HCT116 (cell line): ENCODE results near the gene SDK1. TPM values are rescaled to one million over a fixed set of nuclear protein-coding genes. Genes with fewer than 3 reads are reported as not detected.

ENCODE experiments used
- ATAC-seq: fragments of 200-7000 bp; cut with Tn5 transposase; 2 replicates; pipeline ENCODE4 v1.9.1; 2020; ENCODE audit warnings: mild to moderate bottlenecking, moderate library complexity
- BruUV-seq: library from RNA; stranded (reverse); fragments of 400-500 nt; replicated peaks from 2 replicates; lab custom pipeline; 2021; lab: Mats Ljungman, UMichigan
- CTCF ChIA-PET: fragments of 300-600 bp; sonication (Branson Sonifier 250); formaldehyde crosslinking; loops from one replicate; lab custom pipeline; 2021; ENCODE audit warnings: antibody characterized with exemption; lab: Charles Lee
- POLR2A ChIA-PET: fragments of 300-600, 350-600 bp; sonication (Branson Sonifier 250); formaldehyde crosslinking; loops from one replicate; lab custom pipeline; 2021; ENCODE audit warnings: antibody characterized with exemption; lab: Charles Lee
- RAD21 ChIA-PET, 2 experiments: fragments of 300-600 bp; sonication (Branson Sonifier 250); formaldehyde crosslinking; loops; one replicate each; lab custom pipeline; 2023; ENCODE audit warnings: low total read pairs in 2 of 2; ENCODE audit not compliant: uncharacterized antibody in 2 of 2, unreplicated experiment in 2 of 2, low non-redundant PET in 1 of 2; lab: Charles Lee
- DNase-seq: peaks from one replicate; pipeline ENCODE4 v3.0.0-alpha.2; 2010; ENCODE audit warnings: low read depth, low spot score
- H2AFZ ChIP-seq: fragments of 200-600 bp; shearing (Covaris generic), sonication (generic); 2 replicates; pipeline ENCODE4 v1.6.1; 2017; ENCODE audit warnings: low read depth, mixed run types, mixed read lengths, antibody characterized with exemption, low read length; ENCODE audit not compliant: poor library complexity, severe bottlenecking
- H3K27ac ChIP-seq: 2 replicates; pipeline ENCODE4 v1.5.1; 2012; ENCODE audit warnings: low read depth, low read length
- H3K27me3 ChIP-seq: fragments of 200-600 bp; sonication (generic); 2 replicates; pipeline ENCODE4 v1.6.1; 2016; ENCODE audit warnings: mixed run types, low read length, mixed read lengths; ENCODE audit not compliant: insufficient read depth
- H3K36me3 ChIP-seq, 2 experiments: fragments of 200-500 bp in 1 of 2; fragments of 200-600 bp in 1 of 2; sonication (Bioruptor generic) in 1 of 2; sonication (generic) in 1 of 2; 2 replicates each; pipeline versions ENCODE4 v1.5.1 to v1.6.1; 2014 to 2016; ENCODE audit warnings: low read length in 2 of 2, inconsistent platforms in 1 of 2, mixed read lengths in 1 of 2, mixed run types in 1 of 2; ENCODE audit not compliant: insufficient read depth in 2 of 2, control insufficient read depth in 1 of 2
- H3K4me1 ChIP-seq, 2 experiments: fragments of 200-600 bp in 1 of 2; sonication (generic) in 1 of 2; 2 replicates each; pipeline versions ENCODE4 v1.5.1 to v1.6.1; 2012 to 2017; ENCODE audit warnings: low read length in 2 of 2, inconsistent platforms in 1 of 2, mild to moderate bottlenecking in 1 of 2, mixed read lengths in 1 of 2, mixed run types in 1 of 2, moderate library complexity in 1 of 2; ENCODE audit not compliant: insufficient read depth in 2 of 2, control insufficient read depth in 1 of 2
- H3K4me2 ChIP-seq: fragments of 200-600 bp; sonication (generic); 2 replicates; pipeline ENCODE4 v1.6.1; 2017; ENCODE audit warnings: mixed run types, low read length, mixed read lengths
- H3K4me3 ChIP-seq, 2 experiments: fragments of 200-600 bp in 1 of 2; sonication (generic) in 1 of 2; replicated peaks in 1 of 2; 2 replicates each; pipeline ENCODE4 v1.5.1; 2011 to 2016; ENCODE audit warnings: low read length in 2 of 2, control low read depth in 1 of 2, low read depth in 1 of 2, mild to moderate bottlenecking in 1 of 2, mixed read lengths in 1 of 2, mixed run types in 1 of 2
- H3K79me2 ChIP-seq: fragments of 200-600 bp; sonication (generic); 2 replicates; pipeline ENCODE4 v1.6.1; 2017; ENCODE audit warnings: mild to moderate bottlenecking, mixed run types, low read length, moderate library complexity, mixed read lengths; ENCODE audit not compliant: insufficient read depth
- H3K9ac ChIP-seq: fragments of 200-600 bp; sonication (generic); 2 replicates; pipeline ENCODE4 v1.6.1; 2016; ENCODE audit warnings: low read length, mixed read lengths
- H3K9me2 ChIP-seq: fragments of 200-600 bp; sonication (generic), shearing (Covaris generic); 2 replicates; pipeline ENCODE4 v1.6.1; 2017; ENCODE audit warnings: mixed run types, mild to moderate bottlenecking, moderate library complexity; ENCODE audit not compliant: insufficient read depth
- H3K9me3 ChIP-seq, 2 experiments: fragments of 200-500 bp in 1 of 2; fragments of 200-600 bp in 1 of 2; sonication (Bioruptor generic) in 1 of 2; sonication (generic) in 1 of 2; 2 replicates each; pipeline ENCODE4 v1.6.1; 2014 to 2017; ENCODE audit warnings: low read length in 2 of 2, mixed read lengths in 2 of 2, inconsistent platforms in 1 of 2, low read depth in 1 of 2, mild to moderate bottlenecking in 1 of 2, mixed run types in 1 of 2, moderate library complexity in 1 of 2; ENCODE audit not compliant: control insufficient read depth in 1 of 2, insufficient read depth in 1 of 2
- H4K20me1 ChIP-seq: fragments of 200-600 bp; sonication (generic), shearing (Covaris generic); 2 replicates; pipeline ENCODE4 v1.6.1; 2017; ENCODE audit warnings: mixed run types, mild to moderate bottlenecking, moderate library complexity; ENCODE audit not compliant: insufficient read depth
- CBX3 ChIP-seq: IDR thresholded peaks from 2 replicates; pipeline ENCODE4 v1.6.1; 2012; ENCODE audit warnings: low read depth
- CTCF ChIP-seq, 3 experiments: fragments of 200-600 bp in 1 of 3; sonication (generic) in 1 of 3; IDR thresholded peaks in 2 of 3; conservative IDR thresholded peaks in 1 of 3; 2 replicates each; pipeline ENCODE4 v1.5.1; 2012 to 2017; ENCODE audit warnings: low read depth in 2 of 3, low read length in 2 of 3, antibody characterized with exemption in 1 of 3, borderline replicate concordance in 1 of 3, control low read depth in 1 of 3, mild to moderate bottlenecking in 1 of 3, mixed read lengths in 1 of 3, mixed run types in 1 of 3, moderate library complexity in 1 of 3; ENCODE audit not compliant: insufficient read depth in 1 of 3
- ELF1 ChIP-seq: IDR thresholded peaks from 2 replicates; pipeline ENCODE4 v1.6.1; 2012; ENCODE audit warnings: low read depth, borderline replicate concordance
- EZH2 ChIP-seq: fragments of 200-600 bp; sonication (generic); IDR thresholded peaks from 2 replicates; pipeline ENCODE4 v1.6.1; 2017; ENCODE audit warnings: antibody characterized with exemption, mixed run types
- POLR2AphosphoS5 ChIP-seq: IDR thresholded peaks from 2 replicates; pipeline ENCODE4 v1.6.1; 2011; ENCODE audit warnings: mild to moderate bottlenecking, low read depth, low read length, moderate library complexity
- SIN3A ChIP-seq: IDR thresholded peaks from 2 replicates; pipeline ENCODE4 v1.6.1; 2012; ENCODE audit warnings: low read depth
- SRF ChIP-seq: IDR thresholded peaks from 2 replicates; pipeline ENCODE4 v1.6.1; 2012; ENCODE audit warnings: low read depth
- ZNF274 ChIP-seq: fragments of 200-500 bp; sonication (Bioruptor generic); IDR thresholded peaks from 2 replicates; pipeline ENCODE4 v1.6.1; 2014; ENCODE audit warnings: mild to moderate bottlenecking, low read depth, low read length, inconsistent platforms
- intact Hi-C: fragments of 100-400 bp; cut with micrococcal nuclease; formaldehyde crosslinking; loops from 2 replicates; pipeline ENCODE4 v1.10.0; 2022
- total RNA-seq: library from RNA; stranded (reverse); gene quantifications from one replicate; pipeline ENCODE4 v1.2.1, GENCODE V29; 2021; ENCODE audit not compliant: unreplicated experiment
- TF ChIP-seq, protein P1 (sequence below): IDR thresholded peaks from 2 replicates; pipeline ENCODE4 v1.6.1; 2012
- TF ChIP-seq, protein P2 (sequence below): IDR thresholded peaks from 2 replicates; pipeline ENCODE4 v1.6.1; 2012; ENCODE audit warnings: low read depth

The SDK1 gene
- total RNA-seq, 1 experiment from 2014 or later = 0.05 TPM

- TF ChIP-seq CBX3 = no peak
- TF ChIP-seq, protein P1, sequence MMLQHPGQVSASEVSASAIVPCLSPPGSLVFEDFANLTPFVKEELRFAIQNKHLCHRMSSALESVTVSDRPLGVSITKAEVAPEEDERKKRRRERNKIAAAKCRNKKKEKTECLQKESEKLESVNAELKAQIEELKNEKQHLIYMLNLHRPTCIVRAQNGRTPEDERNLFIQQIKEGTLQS = no peak
- TF ChIP-seq POLR2AphosphoS5 = no peak
These were observed 926.3 kb downstream of the SDK1 start (continued) for GRCh38 chr7:4227105-4228010.

- no peaks in the 10 kb centered on the region for H3K9me2 ChIP-seq
These were observed 929.3 kb downstream of the SDK1 start for GRCh38 chr7:4230352-4230751.

More at GRCh38 chr7:4230352-4230751, 929.3 kb downstream of the SDK1 start:
- POLR2A ChIA-PET = no interaction called here
- Histone ChIP-seq H3K36me3 (no peaks in the 10 kb centered on the region), H3K4me1 (no peaks in the 10 kb centered on the region), H3K27me3 (peaks cover 6% of the 10 kb centered on the region; the same call in 1 of the 2 replicates), H3K27ac (no peak overlapping the region), H2AFZ (no peak overlapping the region), H3K4me3 (no peak overlapping the region), H4K20me1 (no peaks in the 10 kb centered on the region), H3K9ac (no peak overlapping the region), H3K9me3 (no peaks in the 10 kb centered on the region), H3K79me2 (no peaks in the 10 kb centered on the region), H3K4me2 (no peak overlapping the region)
- RAD21 ChIA-PET = no interaction called here
- DNase-seq = no peak
- no peak for ATAC-seq
- TF ChIP-seq SRF (no peak), EZH2 (no peak), ZNF274 (no peak), SIN3A (no peak), CTCF (IDR thresholded peaks at IDR 0.05 in 2 of 3, conservative IDR thresholded peaks at IDR 0.05 in 1 of 3; ENCODE audit: borderline replicate concordance in 1 of 3, insufficient read depth in 1 of 3, low read depth in 2 of 3, low read length in 2 of 3) (no peak), ELF1 (no peak), POLR2AphosphoS5 (no peak), CBX3 (no peak)
- TF ChIP-seq, protein P2, sequence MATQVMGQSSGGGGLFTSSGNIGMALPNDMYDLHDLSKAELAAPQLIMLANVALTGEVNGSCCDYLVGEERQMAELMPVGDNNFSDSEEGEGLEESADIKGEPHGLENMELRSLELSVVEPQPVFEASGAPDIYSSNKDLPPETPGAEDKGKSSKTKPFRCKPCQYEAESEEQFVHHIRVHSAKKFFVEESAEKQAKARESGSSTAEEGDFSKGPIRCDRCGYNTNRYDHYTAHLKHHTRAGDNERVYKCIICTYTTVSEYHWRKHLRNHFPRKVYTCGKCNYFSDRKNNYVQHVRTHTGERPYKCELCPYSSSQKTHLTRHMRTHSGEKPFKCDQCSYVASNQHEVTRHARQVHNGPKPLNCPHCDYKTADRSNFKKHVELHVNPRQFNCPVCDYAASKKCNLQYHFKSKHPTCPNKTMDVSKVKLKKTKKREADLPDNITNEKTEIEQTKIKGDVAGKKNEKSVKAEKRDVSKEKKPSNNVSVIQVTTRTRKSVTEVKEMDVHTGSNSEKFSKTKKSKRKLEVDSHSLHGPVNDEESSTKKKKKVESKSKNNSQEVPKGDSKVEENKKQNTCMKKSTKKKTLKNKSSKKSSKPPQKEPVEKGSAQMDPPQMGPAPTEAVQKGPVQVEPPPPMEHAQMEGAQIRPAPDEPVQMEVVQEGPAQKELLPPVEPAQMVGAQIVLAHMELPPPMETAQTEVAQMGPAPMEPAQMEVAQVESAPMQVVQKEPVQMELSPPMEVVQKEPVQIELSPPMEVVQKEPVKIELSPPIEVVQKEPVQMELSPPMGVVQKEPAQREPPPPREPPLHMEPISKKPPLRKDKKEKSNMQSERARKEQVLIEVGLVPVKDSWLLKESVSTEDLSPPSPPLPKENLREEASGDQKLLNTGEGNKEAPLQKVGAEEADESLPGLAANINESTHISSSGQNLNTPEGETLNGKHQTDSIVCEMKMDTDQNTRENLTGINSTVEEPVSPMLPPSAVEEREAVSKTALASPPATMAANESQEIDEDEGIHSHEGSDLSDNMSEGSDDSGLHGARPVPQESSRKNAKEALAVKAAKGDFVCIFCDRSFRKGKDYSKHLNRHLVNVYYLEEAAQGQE = no peak
- intact Hi-C loops = no loop called here
- CTCF ChIA-PET = no interaction called here
- no TSS peak for BruUV-seq
